ENCODE data around the gene SOCS7. TPM values are rescaled to one million over a fixed set of nuclear protein-coding genes. Genes with fewer than 3 reads are reported as not detected.
A peak's percentile ranks its signal among the peaks of the same experiment; 100 is the strongest.

The SOCS7 gene
- total and polyA plus RNA-seq, 10 donors = 1.2 to 20.2 (median 10.5) TPM

GRCh38 chr17:38328620-38329019 is 23.0 kb upstream of the SOCS7 start:
- 67 to 82% (median 73%) methylated on average over 7 of the region's 7 CpGs for WGBS, 5 donors
- Histone ChIP-seq H3K27me3 (replicated peaks in 1 of 7) (peaks cover 0 to 15% (median 0%) of the 10 kb centered on the region in 7 donors), H3K36me3 (peaks cover 0 to 7% (median 5%) of the 10 kb centered on the region in 6 donors), H3K27ac (no peak overlapping the region), H3K9me3 (no peaks in the 10 kb centered on the region), H3K4me1 (peaks cover 0 to 26% (median 13%) of the 10 kb centered on the region in 6 donors), H3K4me3 (no peak overlapping the region)
- TF ChIP-seq, protein P1, sequence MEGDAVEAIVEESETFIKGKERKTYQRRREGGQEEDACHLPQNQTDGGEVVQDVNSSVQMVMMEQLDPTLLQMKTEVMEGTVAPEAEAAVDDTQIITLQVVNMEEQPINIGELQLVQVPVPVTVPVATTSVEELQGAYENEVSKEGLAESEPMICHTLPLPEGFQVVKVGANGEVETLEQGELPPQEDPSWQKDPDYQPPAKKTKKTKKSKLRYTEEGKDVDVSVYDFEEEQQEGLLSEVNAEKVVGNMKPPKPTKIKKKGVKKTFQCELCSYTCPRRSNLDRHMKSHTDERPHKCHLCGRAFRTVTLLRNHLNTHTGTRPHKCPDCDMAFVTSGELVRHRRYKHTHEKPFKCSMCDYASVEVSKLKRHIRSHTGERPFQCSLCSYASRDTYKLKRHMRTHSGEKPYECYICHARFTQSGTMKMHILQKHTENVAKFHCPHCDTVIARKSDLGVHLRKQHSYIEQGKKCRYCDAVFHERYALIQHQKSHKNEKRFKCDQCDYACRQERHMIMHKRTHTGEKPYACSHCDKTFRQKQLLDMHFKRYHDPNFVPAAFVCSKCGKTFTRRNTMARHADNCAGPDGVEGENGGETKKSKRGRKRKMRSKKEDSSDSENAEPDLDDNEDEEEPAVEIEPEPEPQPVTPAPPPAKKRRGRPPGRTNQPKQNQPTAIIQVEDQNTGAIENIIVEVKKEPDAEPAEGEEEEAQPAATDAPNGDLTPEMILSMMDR (IDR thresholded peaks at IDR 0.05 in 8 of 11, conservative IDR thresholded peaks at IDR 0.05 in 3 of 11) = no peak
- TF ChIP-seq POLR2A (IDR thresholded peaks at IDR 0.05) = no peak
- no peak for TF ChIP-seq POLR2AphosphoS5 (IDR thresholded peaks at IDR 0.05)
- intact Hi-C loops (cut with DNase I; ENCODE audit: low total_unique reads) = no loop called here
- no peak for DNase-seq

GRCh38 chr17:38329284-38329683 is 22.4 kb upstream of the SOCS7 start:
- peak; percentile 34 for DNase-seq
- no peak overlapping the region for H3K4me3 ChIP-seq
- WGBS, 5 donors = 81 to 91% (median 87%) methylated on average over 7 of the region's 7 CpGs
- H3K9me3 ChIP-seq = no peaks in the 10 kb centered on the region
- TF ChIP-seq POLR2AphosphoS5 (IDR thresholded peaks at IDR 0.05) = no peak
- TF ChIP-seq POLR2A (IDR thresholded peaks at IDR 0.05) = no peak
- TF ChIP-seq, protein P1 (IDR thresholded peaks at IDR 0.05 in 8 of 11, conservative IDR thresholded peaks at IDR 0.05 in 3 of 11) = no peak
- H3K4me1 ChIP-seq = peaks cover 0 to 26% (median 13%) of the 10 kb centered on the region in 6 donors
- peaks cover 0 to under 1% (median 0%) of the 10 kb centered on the region in 6 donors for H3K36me3 ChIP-seq
- intact Hi-C loops (cut with DNase I; ENCODE audit: low total_unique reads) = no loop called here
- H3K27me3 ChIP-seq (replicated peaks in 1 of 7) = peaks cover 0 to 22% (median 0%) of the 10 kb centered on the region in 7 donors
- H3K27ac ChIP-seq = no peak overlapping the region

- TF ChIP-seq, protein P1 (IDR thresholded peaks at IDR 0.05 in 8 of 11, conservative IDR thresholded peaks at IDR 0.05 in 3 of 11) = no peak
- TF ChIP-seq POLR2A (IDR thresholded peaks at IDR 0.05) (no peak), POLR2AphosphoS5 (IDR thresholded peaks at IDR 0.05) (no peak)
- no peaks in the 10 kb centered on the region for H3K9me3 ChIP-seq
- WGBS, 5 donors = 89 to 94% (median 92%) methylated on average over 25 of the region's 25 CpGs
- H3K27ac ChIP-seq = no peak overlapping the region
- H3K36me3 ChIP-seq = no peaks in the 10 kb centered on the region
- intact Hi-C loops (cut with DNase I; ENCODE audit: low total_unique reads) = no loop called here
- H3K4me3 ChIP-seq = no peak overlapping the region
- H3K27me3 ChIP-seq (replicated peaks in 1 of 7) = peaks cover 0 to 27% (median 0%) of the 10 kb centered on the region in 7 donors
- peaks cover 0 to 26% (median 13%) of the 10 kb centered on the region in 6 donors for H3K4me1 ChIP-seq
- DNase-seq = no peak
Measured at GRCh38 chr17:38329808-38330730, 21.6 kb upstream of the SOCS7 start.

- H3K36me3 ChIP-seq = no peaks in the 10 kb centered on the region
- H3K4me3 ChIP-seq = no peak overlapping the region
- H3K4me1 ChIP-seq = peaks cover 0 to 19% (median 13%) of the 10 kb centered on the region in 6 donors
- WGBS, 5 donors = 88 to 95% (median 90%) methylated on average over 14 to 23 of the region's 23 CpGs
- H3K9me3 ChIP-seq = no peaks in the 10 kb centered on the region
- TF ChIP-seq, protein P1 (IDR thresholded peaks at IDR 0.05 in 8 of 11, conservative IDR thresholded peaks at IDR 0.05 in 3 of 11) = no peak
- no peak for TF ChIP-seq POLR2AphosphoS5 (IDR thresholded peaks at IDR 0.05)
- intact Hi-C loops (cut with DNase I; ENCODE audit: low total_unique reads) = no loop called here
- H3K27me3 ChIP-seq (replicated peaks in 1 of 7) = peaks cover 0 to 27% (median 0%) of the 10 kb centered on the region in 7 donors
- no peak overlapping the region for H3K27ac ChIP-seq
- peak; percentile 68 for DNase-seq
Measured at GRCh38 chr17:38330941-38331411, 20.7 kb upstream of the SOCS7 start.

All from spleen (tissue), 11 donors.